ENCODE measurements around the gene HCN3. TPM values are rescaled to one million over a fixed set of nuclear protein-coding genes. Genes with fewer than 3 reads are reported as not detected.

The HCN3 gene
- total RNA-seq, 1 donor from 2014 or later = 15.6 TPM

Other genes starting within 250 kb of the HCN3 start
- gene DCST2, start 243.7 kb upstream of the HCN3 start, total RNA-seq = 0.16 TPM
- gene DCST1, start 243.6 kb upstream of the HCN3 start, total RNA-seq = not detected
- gene ADAM15, start 226.1 kb upstream of the HCN3 start, total RNA-seq = 13.3 TPM
- 0.62 TPM for gene EFNA4, start 213.7 kb upstream of the HCN3 start, total RNA-seq
- gene EFNA3, start 198.6 kb upstream of the HCN3 start, total RNA-seq = 7.6 TPM
- gene EFNA1, start 149.6 kb upstream of the HCN3 start, total RNA-seq = 2.7 TPM
- gene SLC50A1, start 141.6 kb upstream of the HCN3 start, total RNA-seq = 6.2 TPM
- gene DPM3, start 136.9 kb upstream of the HCN3 start, total RNA-seq = 12.0 TPM
- gene KRTCAP2, start 104.2 kb upstream of the HCN3 start, total RNA-seq = 59.0 TPM
- 21.1 TPM for gene TRIM46, start 103.6 kb upstream of the HCN3 start, total RNA-seq
- gene THBS3, start 69.6 kb upstream of the HCN3 start, total RNA-seq = 8.3 TPM
- 15.3 TPM for gene MTX1, start 68.8 kb upstream of the HCN3 start, total RNA-seq
- gene ENTREP3, start 22.0 kb upstream of the HCN3 start, total RNA-seq = 3.7 TPM
- gene SCAMP3, start 15.1 kb upstream of the HCN3 start, total RNA-seq = 19.5 TPM
- gene CLK2, start 4.0 kb upstream of the HCN3 start, total RNA-seq = 26.5 TPM
- not detected for gene PKLR, start 24.0 kb downstream of the HCN3 start, total RNA-seq
- 90.9 TPM for gene FDPS, start 31.4 kb downstream of the HCN3 start, total RNA-seq
- 46.6 TPM for gene RUSC1, start 43.4 kb downstream of the HCN3 start, total RNA-seq